Stimulated activated effector memory CD8-positive, alpha-beta T cell treated with anti-CD3 and anti-CD28 coated beads, Interleukin-12 subunit alpha, Interleukin-12 subunit beta, amount 100 ng/mL, for 72 hours (primary cell): ENCODE measurements around the gene CES1.
"Not testable (repeated sequence)": the region's sequence is repeated elsewhere in the genome, so short reads cannot be mapped to it uniquely, and the experiment has no call there.

Source experiments
- ATAC-seq: fragments of 150-1000 bp; cut with Tn5 transposase; 2 replicates; pipeline ENCODE4 v1.10.0; 2021
- DNase-seq, 2 donors: peaks; one replicate each; pipeline ENCODE4 v3.0.0; 2021 to 2022; ENCODE audit warnings: low spot score in 2 of 2
- H3K27ac Mint-ChIP-seq: one replicate; pipeline ENCODE4 v1.8.0; 2022; ENCODE audit warnings: mild to moderate bottlenecking, mixed read lengths
- H3K36me3 Mint-ChIP-seq: one replicate; pipeline ENCODE4 v1.8.0; 2022; ENCODE audit warnings: mild to moderate bottlenecking, mixed read lengths
- H3K4me1 Mint-ChIP-seq: one replicate; pipeline ENCODE4 v1.8.0; 2022; ENCODE audit warnings: mixed read lengths
- H3K4me3 Mint-ChIP-seq: one replicate; pipeline ENCODE4 v1.8.0; 2022; ENCODE audit warnings: mild to moderate bottlenecking, mixed read lengths
- H3K9me3 Mint-ChIP-seq: one replicate; pipeline ENCODE4 v1.8.0; 2022; ENCODE audit warnings: mixed read lengths

The CES1 gene

DNA sequence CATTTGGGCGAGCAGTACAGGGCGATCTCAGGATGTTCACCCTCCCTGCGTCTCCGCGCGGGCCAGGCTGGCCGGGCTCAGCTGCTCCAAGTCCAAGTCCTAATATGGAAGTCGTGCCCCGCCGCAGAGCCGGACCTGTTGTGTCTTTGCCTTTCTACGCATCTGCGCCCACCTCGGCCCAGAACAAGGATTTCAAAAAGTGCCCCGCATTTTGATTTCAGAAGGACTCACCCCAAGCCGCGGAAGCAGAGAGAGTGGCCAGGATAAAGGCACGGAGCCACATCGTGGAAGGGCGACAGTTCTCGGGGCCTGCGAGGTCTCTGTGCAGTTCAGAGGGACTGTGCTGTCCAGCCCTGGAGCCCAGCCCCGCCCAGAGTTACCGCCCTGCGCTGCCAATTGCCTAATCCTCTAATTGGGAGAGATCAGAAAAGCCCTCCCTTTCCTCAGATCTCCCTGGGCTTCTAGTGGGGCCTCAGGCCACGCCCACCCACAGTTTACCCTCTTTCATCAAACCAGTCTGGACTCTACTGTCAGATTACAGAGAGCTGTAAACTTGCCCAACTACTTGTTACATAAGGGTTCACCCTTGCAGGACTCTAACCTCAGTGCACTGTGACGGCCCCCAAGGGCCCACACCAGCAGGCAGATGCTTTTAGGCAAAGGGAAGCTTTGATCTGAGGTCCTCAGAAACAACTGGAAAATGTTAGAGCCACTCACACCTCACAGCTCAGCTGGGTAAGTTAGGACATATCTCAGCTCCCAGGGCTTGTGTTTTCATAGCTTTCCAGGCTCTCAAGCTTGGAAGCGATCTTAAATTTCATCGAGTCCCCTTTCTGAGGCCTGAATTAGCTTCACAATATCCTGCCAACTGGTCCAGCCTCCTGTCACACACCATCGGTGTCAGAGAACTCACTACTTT is at the start of gene CES1:
TSS of gene CES1 (minus strand) at position 324 of the 919 bp plus-strand sequence. CDS start at position 283, 41 bp downstream.
- Mint-ChIP-seq H3K4me1 (peaks cover 6% of the 10 kb centered on the region), H3K36me3 (peaks cover 6% of the 10 kb centered on the region), H3K27ac (no peak within 1 kb of the TSS), H3K9me3 (no peaks in the 10 kb centered on the region), H3K4me3 (no peak within 1 kb of the TSS)
- ATAC-seq (no peak), DNase-seq (no peak)

DNA sequence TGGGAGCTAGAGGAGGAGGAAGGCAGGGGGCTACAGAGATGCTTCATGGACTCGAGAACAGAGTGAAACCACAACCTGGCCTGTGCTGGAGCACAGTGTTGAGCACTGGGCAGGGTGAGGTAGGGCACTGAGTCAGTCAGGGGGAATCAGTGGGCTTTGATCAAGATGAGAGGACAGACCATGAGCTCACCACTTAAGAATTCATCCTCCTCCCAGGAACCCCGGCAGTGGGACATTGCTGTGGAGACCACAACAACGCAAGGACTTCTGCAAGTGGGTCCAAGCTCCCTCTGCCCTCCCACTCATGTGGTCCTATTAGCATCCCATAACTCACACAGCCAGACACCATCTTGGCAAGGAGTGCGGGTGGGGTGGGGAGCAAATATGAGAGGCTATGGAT is 44.0 kb upstream of the CES1 start:
- Mint-ChIP-seq H3K4me3 (no peak overlapping the region), H3K27ac (no peak overlapping the region), H3K36me3 (no peaks in the 10 kb centered on the region), H3K9me3 (peaks cover 3% of the 10 kb centered on the region), H3K4me1 (no peaks in the 10 kb centered on the region)
- no peak for ATAC-seq
- no peak for DNase-seq

GRCh38 chr16:55875273-55875672 is 42.4 kb upstream of the CES1 start, which contains the start of gene CES5A:
Gene CES5A, minus strand, starts transcription at chr16:55875373. Its CDS starts 152 bp downstream, at chr16:55875221.
- ATAC-seq (no peak), DNase-seq (no peak)
- no peak within 1 kb of the TSS for H3K4me3 Mint-ChIP-seq
- H3K27ac Mint-ChIP-seq = no peak within 1 kb of the TSS
- H3K36me3 Mint-ChIP-seq = no peaks in the 10 kb centered on the region
- peaks cover 3% of the 10 kb centered on the region for H3K9me3 Mint-ChIP-seq
- H3K4me1 Mint-ChIP-seq = no peaks in the 10 kb centered on the region

- Mint-ChIP-seq H3K27ac (no peak overlapping the region), H3K4me1 (no peaks in the 10 kb centered on the region), H3K9me3 (no peaks in the 10 kb centered on the region), H3K4me3 (no peak overlapping the region), H3K36me3 (no peaks in the 10 kb centered on the region)
- ATAC-seq = no peak
- DNase-seq = no peak
Observed at GRCh38 chr16:55873122-55873521, 40.2 kb upstream of the CES1 start.

DNA sequence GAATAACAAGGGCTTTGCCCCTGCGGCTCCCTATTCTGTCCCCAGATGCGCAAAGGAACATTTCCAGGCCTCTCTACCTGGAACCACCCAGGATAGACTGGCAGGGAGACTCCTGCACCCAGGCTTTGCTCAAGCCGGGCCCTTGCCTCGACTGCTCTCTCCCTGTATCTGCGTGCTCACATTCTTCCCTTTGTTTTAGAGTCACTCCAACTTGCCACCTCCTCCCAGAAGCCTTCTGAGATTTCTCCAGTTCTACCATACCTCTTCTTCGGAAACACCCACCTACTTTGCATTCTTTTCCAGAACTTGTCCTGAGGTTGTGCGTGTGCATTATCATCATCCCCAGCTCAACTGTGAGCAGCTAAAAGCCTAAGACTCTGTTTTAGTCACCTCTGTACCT is 39.2 kb upstream of the CES1 start:
- no peak overlapping the region for H3K4me3 Mint-ChIP-seq

DNA sequence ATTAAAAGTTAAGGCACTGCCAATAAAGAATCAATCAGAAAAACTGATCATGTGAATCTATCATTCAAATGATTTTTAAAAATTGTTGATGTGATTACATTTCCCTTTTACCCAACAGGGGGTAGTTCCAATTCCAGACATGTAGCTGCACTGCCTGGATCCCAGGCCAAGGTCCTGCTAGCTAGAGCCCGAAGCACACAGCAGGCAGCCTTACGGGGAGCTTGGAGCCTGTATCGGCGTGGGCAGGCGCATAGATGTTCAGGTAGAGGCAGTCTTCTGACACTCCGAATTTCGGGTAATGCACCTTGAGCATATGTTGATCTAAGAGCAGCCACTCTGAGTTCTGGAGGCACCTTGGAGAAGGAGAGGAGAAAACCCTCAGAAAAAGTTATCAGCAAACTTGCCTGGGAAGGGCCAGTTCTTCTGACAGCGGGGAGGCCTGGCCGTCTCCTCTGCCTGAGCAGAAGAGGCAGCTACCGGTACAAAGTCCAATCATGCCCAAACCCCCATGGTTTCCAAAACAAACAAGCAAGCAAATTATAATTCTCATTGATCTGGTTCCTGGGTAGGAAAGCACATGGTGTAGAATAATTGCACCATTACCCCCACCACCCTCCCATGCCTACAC is 38.6 kb upstream of the CES1 start:
- no peaks in the 10 kb centered on the region for H3K36me3 Mint-ChIP-seq
- no peak for DNase-seq
- no peaks in the 10 kb centered on the region for H3K9me3 Mint-ChIP-seq
- H3K4me3 Mint-ChIP-seq = no peak overlapping the region
- no peaks in the 10 kb centered on the region for H3K4me1 Mint-ChIP-seq
- no peak for ATAC-seq
- H3K27ac Mint-ChIP-seq = no peak overlapping the region

More for the DNA sequence above, 39.2 kb upstream of the CES1 start:
- no peaks in the 10 kb centered on the region for H3K9me3 Mint-ChIP-seq
- ATAC-seq (no peak), DNase-seq (no peak)
- no peaks in the 10 kb centered on the region for H3K36me3 Mint-ChIP-seq
- no peaks in the 10 kb centered on the region for H3K4me1 Mint-ChIP-seq
- no peak overlapping the region for H3K27ac Mint-ChIP-seq

DNA sequence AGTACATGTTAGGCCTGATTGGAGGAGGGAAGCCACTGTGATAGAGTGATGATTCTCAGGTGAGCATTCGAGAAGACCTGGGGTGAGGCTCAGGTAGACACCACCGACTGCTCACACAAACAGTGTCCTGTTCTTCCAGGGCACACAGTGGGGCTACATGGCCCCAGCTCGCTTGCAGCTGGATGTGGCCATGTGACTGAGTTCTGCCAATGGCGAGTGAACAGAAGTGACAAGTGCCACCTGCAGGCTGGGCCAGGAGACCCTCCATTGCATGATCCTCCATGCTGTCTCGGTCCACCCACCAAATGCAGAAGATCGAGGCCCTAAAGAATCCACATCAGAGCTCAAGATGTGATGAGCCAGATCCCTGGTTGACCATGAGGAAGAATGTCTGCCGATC is 36.1 kb upstream of the CES1 start:
- Mint-ChIP-seq H3K4me1 (no peaks in the 10 kb centered on the region), H3K27ac (no peak overlapping the region), H3K36me3 (no peaks in the 10 kb centered on the region), H3K4me3 (no peak overlapping the region), H3K9me3 (no peaks in the 10 kb centered on the region)
- no peak for ATAC-seq
- DNase-seq = no peak

DNA sequence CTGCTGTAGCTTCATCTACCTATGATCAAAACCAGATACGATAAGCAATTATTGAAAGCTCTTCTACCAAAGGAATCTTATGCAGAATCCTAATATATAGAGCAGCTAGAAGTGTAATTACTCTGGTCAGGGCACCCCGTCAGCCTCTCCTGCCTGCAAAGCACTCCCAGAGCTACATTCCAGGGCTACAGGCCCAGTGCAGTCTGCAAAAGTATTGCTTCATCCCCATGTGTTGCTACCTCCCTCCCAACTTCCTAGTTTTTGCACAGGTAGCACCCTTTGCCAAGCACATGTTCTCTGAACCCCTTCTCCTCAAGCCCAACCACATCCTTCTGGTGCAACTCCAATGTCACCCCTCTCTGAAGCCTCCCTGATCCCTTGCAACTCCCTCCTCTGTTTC is 35.2 kb upstream of the CES1 start:
- H3K4me3 Mint-ChIP-seq = no peak overlapping the region
- DNase-seq (no peak), ATAC-seq (no peak)
- no peaks in the 10 kb centered on the region for H3K9me3 Mint-ChIP-seq
- H3K27ac Mint-ChIP-seq = no peak overlapping the region
- no peaks in the 10 kb centered on the region for H3K36me3 Mint-ChIP-seq
- no peaks in the 10 kb centered on the region for H3K4me1 Mint-ChIP-seq

GRCh38 chr16:55861288-55861687 is 28.4 kb upstream of the CES1 start:
- Mint-ChIP-seq H3K4me1 (no peaks in the 10 kb centered on the region), H3K27ac (no peak overlapping the region), H3K9me3 (no peaks in the 10 kb centered on the region), H3K36me3 (no peaks in the 10 kb centered on the region), H3K4me3 (no peak overlapping the region)
- DNase-seq (no peak), ATAC-seq (no peak)

DNA sequence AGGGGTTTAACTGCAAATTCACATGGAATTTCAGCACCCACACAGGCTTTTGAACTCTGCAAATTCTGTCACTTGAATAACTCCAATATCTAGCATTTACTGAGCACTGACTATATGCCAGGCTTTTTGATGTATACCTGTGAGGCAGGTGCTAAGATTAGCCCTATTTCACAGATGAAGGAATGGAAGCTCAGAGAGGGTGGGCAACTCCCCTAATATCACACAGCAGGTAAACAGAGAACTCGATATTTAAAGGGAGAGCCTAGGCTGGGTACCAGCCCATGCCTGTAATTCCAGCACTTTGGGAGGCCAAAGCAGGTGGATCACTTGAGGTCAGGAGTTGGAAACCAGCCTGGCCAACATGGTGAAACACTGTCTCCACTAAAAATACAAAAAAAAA is 24.8 kb upstream of the CES1 start:
- not testable (repeated sequence) for H3K9me3 Mint-ChIP-seq, H3K4me1 Mint-ChIP-seq, ATAC-seq, H3K4me3 Mint-ChIP-seq, DNase-seq, H3K36me3 Mint-ChIP-seq, H3K27ac Mint-ChIP-seq

DNA sequence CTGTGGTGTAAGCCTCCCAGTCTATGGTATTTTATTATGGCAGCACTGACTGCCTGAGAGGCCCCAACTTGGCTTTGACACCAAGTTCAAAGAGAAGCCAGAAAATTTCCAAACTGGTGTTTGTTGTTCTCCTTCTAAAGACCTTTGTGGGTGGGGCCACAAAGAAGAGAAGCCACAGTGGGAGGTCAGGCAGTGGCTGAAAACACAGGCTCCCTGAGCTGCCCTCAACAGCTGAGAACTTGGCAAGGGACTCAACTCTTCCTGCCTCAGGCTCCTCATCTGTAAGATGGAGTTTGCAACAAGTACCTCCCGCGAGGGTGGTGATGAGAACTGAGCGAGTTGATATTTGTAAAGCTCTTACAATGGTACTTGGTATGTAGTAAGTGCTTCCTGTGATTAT is 24.1 kb upstream of the CES1 start:
- no peak overlapping the region for H3K4me3 Mint-ChIP-seq
- no peaks in the 10 kb centered on the region for H3K9me3 Mint-ChIP-seq
- DNase-seq = no peak
- no peak overlapping the region for H3K27ac Mint-ChIP-seq
- no peaks in the 10 kb centered on the region for H3K4me1 Mint-ChIP-seq
- no peak for ATAC-seq
- no peaks in the 10 kb centered on the region for H3K36me3 Mint-ChIP-seq

- ATAC-seq (no peak), DNase-seq (no peak)
- Mint-ChIP-seq H3K9me3 (no peaks in the 10 kb centered on the region), H3K4me3 (no peak overlapping the region), H3K4me1 (no peaks in the 10 kb centered on the region), H3K27ac (no peak overlapping the region), H3K36me3 (no peaks in the 10 kb centered on the region)
Observed at GRCh38 chr16:55853114-55853513, 20.2 kb upstream of the CES1 start.

DNA sequence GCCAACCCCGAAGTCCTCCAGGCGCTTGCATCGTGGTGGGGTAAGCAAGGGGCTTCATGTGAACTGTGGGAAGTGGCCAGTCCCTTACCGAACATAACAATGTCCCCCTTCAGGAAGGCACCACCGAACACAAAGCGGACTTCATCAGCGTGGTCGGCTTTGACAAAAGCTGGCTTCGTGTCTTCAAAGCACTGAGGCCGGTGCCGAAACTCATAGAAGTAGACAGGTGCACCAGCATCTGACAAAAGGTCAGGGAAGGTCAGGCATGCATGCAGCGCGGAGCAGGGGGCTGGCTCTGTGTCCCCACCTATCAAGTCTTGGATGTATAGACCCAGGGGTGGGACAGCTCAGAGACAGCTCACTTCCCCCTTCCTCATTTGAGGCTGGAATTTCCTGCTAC is 16.6 kb upstream of the CES1 start:
- no peak for ATAC-seq
- Mint-ChIP-seq H3K27ac (no peak overlapping the region), H3K4me3 (no peak overlapping the region), H3K9me3 (no peaks in the 10 kb centered on the region), H3K4me1 (no peaks in the 10 kb centered on the region), H3K36me3 (no peaks in the 10 kb centered on the region)
- DNase-seq = no peak

DNA sequence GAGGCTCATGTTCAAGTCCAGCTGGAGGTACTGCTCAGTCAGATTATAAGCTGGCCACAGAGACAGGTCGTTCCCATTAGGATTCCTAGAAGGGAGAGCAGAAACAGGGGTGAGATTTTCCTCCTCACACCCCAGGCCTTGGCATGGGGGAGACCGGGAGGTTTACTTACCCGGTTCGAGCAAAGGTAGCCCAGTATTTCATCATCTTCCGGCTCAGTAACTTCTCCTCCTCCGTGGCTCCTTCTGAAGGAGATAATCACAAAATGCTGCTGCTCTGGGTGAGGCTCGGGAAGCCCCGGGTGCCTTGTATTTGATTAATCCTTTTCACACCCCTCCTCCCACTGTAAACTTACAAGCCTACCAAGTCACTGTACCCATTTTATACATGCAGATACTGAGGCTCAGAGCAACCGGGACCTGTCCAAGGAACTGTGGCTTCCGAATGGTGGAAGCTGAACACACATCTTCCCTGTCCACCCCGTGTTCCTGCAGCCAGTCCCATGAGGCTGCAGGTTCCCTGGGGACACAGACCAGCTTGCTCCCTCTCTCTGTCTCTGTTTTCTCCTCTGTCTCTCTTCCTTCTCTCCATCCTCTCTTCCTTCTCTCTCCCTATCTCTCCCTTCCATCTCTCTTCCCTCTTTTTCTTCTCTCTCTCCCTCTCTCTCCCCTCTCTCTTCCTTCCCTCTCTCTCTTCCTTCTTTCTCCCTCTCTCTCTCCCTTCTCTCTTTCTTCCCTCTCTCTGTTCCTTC is 13.9 kb upstream of the CES1 start:
- Mint-ChIP-seq H3K4me3 (no peak overlapping the region), H3K9me3 (no peaks in the 10 kb centered on the region), H3K36me3 (no peaks in the 10 kb centered on the region), H3K4me1 (no peaks in the 10 kb centered on the region), H3K27ac (no peak overlapping the region)
- DNase-seq (no peak), ATAC-seq (no peak)

DNA sequence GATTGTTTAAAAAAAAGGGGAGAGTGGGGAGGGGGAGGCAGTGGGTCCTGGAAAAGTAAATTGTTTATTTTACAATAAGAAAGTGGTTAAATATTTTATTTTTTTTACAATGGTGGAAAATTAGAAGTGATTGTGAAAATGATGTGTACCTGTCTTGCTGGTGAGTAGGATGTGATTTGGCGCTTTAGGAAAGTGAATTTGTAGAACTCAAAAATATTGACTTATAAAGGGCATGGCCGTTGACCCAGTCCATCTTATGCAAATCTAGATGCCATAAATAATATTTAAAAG is 10.2 kb upstream of the CES1 start:
- ATAC-seq (no peak), DNase-seq (no peak)
- Mint-ChIP-seq H3K4me3 (no peak overlapping the region), H3K27ac (no peak overlapping the region), H3K36me3 (no peaks in the 10 kb centered on the region), H3K9me3 (no peaks in the 10 kb centered on the region), H3K4me1 (peaks cover 12% of the 10 kb centered on the region)
